Measurements from ENCODE around the gene HEPHL1. TPM values are rescaled to one million over a fixed set of nuclear protein-coding genes. Genes with fewer than 3 reads are reported as not detected.

Gene HEPHL1
- total and polyA plus RNA-seq, 7 donors: 0.01 TPM; not detected in 6

GRCh38 chr11:94084164-94084563 lies 63.0 kb downstream of the HEPHL1 start:
- H3K36me3 ChIP-seq (ENCODE audit: insufficient read depth in 1 of 2, low read depth in 1 of 2): no peaks in the 10 kb centered on the region
- H3K4me1 ChIP-seq: no peaks in the 10 kb centered on the region
- H3K4me3 ChIP-seq: no peak overlapping the region
- no peaks in the 10 kb centered on the region for H3K9me3 ChIP-seq
- ATAC-seq: no peak
- no peaks in the 10 kb centered on the region for H3K27me3 ChIP-seq (ENCODE audit: insufficient read depth in 3 of 3, low read length in 2 of 3)
- TF ChIP-seq, protein P1, sequence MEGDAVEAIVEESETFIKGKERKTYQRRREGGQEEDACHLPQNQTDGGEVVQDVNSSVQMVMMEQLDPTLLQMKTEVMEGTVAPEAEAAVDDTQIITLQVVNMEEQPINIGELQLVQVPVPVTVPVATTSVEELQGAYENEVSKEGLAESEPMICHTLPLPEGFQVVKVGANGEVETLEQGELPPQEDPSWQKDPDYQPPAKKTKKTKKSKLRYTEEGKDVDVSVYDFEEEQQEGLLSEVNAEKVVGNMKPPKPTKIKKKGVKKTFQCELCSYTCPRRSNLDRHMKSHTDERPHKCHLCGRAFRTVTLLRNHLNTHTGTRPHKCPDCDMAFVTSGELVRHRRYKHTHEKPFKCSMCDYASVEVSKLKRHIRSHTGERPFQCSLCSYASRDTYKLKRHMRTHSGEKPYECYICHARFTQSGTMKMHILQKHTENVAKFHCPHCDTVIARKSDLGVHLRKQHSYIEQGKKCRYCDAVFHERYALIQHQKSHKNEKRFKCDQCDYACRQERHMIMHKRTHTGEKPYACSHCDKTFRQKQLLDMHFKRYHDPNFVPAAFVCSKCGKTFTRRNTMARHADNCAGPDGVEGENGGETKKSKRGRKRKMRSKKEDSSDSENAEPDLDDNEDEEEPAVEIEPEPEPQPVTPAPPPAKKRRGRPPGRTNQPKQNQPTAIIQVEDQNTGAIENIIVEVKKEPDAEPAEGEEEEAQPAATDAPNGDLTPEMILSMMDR (IDR thresholded peaks at IDR 0.05): no peak
- DNase-seq: no peak
- WGBS, 3 donors: 94 to 96% (median 95%) methylated on average over 1 of the region's 1 CpG
- intact Hi-C loops (cut with DNase I): no loop called here
- no peak overlapping the region for H3K27ac ChIP-seq

GRCh38 chr11:94088906-94089305 lies 67.8 kb downstream of the HEPHL1 start:
- Histone ChIP-seq H3K4me3 (no peak overlapping the region), H3K27ac (no peak overlapping the region), H3K27me3 (ENCODE audit: insufficient read depth in 3 of 3, low read length in 2 of 3) (no peaks in the 10 kb centered on the region), H3K36me3 (ENCODE audit: insufficient read depth in 1 of 2, low read depth in 1 of 2) (no peaks in the 10 kb centered on the region), H3K4me1 (no peaks in the 10 kb centered on the region), H3K9me3 (no peaks in the 10 kb centered on the region)
- ATAC-seq: no peak
- WGBS, 3 donors: 89 to 91% (median 91%) methylated on average over 21 of the region's 21 CpGs
- no peak for DNase-seq
- intact Hi-C loops (cut with DNase I): no loop called here
- TF ChIP-seq, protein P1 (IDR thresholded peaks at IDR 0.05): no peak

DNA sequence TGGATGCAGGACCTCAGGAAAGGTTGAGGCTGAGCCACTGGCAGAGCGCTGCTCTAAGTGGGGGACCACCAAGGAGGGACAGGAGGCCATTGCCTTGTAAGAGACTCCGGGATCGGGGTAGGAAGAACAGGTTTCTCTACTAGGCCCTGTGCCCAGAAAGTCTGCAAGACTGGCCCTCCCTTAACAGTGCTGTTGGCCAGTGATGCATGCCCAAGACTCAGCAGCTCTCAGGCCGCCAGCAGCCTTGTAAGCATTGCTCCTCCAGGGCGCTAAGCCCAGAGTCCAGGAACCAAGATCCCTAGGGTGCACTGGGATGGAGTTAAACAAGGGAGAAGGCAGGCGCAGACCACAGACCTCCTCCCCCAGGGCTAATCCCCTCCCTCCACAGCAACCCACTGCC lies 68.2 kb downstream of the HEPHL1 start:
- Histone ChIP-seq H3K36me3 (ENCODE audit: insufficient read depth in 1 of 2, low read depth in 1 of 2) (no peaks in the 10 kb centered on the region), H3K4me1 (no peaks in the 10 kb centered on the region), H3K9me3 (no peaks in the 10 kb centered on the region), H3K27ac (no peak overlapping the region), H3K4me3 (no peak overlapping the region), H3K27me3 (ENCODE audit: insufficient read depth in 3 of 3, low read length in 2 of 3) (no peaks in the 10 kb centered on the region)
- DNase-seq (no peak), ATAC-seq (no peak)
- TF ChIP-seq, protein P1 (IDR thresholded peaks at IDR 0.05): no peak
- WGBS, 3 donors: 85 to 86% (median 86%) methylated on average over 6 of the region's 6 CpGs
- intact Hi-C loops (cut with DNase I): no loop called here

DNA sequence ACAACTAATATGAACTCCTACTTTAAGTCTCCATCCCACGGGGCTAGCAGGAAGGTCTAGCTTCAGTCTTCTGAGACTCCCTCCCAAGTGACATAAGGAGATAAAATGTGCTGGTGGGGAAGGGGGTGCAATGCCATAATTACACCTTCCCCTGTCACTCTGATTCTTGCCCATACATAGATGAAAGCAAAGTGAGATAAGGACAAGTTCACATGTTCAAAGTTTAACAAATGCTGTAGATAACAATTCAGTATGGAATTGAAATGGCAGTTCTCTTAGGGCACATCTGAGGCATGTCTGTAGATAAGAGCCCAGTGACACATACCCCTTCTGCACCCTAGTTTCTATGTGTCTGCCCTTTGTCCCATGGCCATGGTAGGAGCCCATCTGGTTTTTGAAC lies 69.2 kb downstream of the HEPHL1 start:
- H3K27ac ChIP-seq: no peak overlapping the region
- 74 to 86% (median 86%) methylated on average over 1 of the region's 1 CpG for WGBS, 3 donors
- H3K4me3 ChIP-seq: no peak overlapping the region
- H3K9me3 ChIP-seq: no peaks in the 10 kb centered on the region
- DNase-seq (no peak), ATAC-seq (no peak)
- no peaks in the 10 kb centered on the region for H3K36me3 ChIP-seq (ENCODE audit: insufficient read depth in 1 of 2, low read depth in 1 of 2)
- intact Hi-C loops (cut with DNase I): no loop called here
- TF ChIP-seq, protein P1 (IDR thresholded peaks at IDR 0.05): no peak
- no peaks in the 10 kb centered on the region for H3K4me1 ChIP-seq
- no peaks in the 10 kb centered on the region for H3K27me3 ChIP-seq (ENCODE audit: insufficient read depth in 3 of 3, low read length in 2 of 3)

DNA sequence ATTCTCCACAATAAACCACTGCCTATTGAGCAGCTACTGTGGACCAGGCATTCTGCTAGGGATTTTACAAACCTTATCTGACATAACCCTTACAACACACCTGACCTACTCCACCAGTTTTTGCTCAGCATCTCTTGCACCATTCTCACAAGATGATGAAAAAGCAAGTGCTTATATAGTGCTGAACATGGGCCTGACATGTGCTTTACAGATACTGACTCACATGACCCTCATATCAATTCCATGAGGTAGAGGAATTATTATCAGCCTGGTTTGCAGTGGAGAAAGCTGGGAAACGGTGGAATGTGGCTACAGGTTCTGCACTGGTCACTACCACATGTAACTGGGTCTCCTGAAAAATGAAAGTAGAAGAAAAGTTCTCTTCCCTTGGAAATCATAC lies 69.9 kb downstream of the HEPHL1 start:
- H3K36me3 ChIP-seq (ENCODE audit: insufficient read depth in 1 of 2, low read depth in 1 of 2): no peaks in the 10 kb centered on the region
- no peaks in the 10 kb centered on the region for H3K4me1 ChIP-seq
- TF ChIP-seq, protein P1 (IDR thresholded peaks at IDR 0.05): no peak
- WGBS, 3 donors: 54 to 71% (median 65%) methylated on average over 1 of the region's 1 CpG
- H3K4me3 ChIP-seq: no peak overlapping the region
- DNase-seq: no peak
- no peak for ATAC-seq
- intact Hi-C loops (cut with DNase I): no loop called here
- no peaks in the 10 kb centered on the region for H3K27me3 ChIP-seq (ENCODE audit: insufficient read depth in 3 of 3, low read length in 2 of 3)
- H3K9me3 ChIP-seq: no peaks in the 10 kb centered on the region
- H3K27ac ChIP-seq: no peak overlapping the region
